C4-2B (cell line): ENCODE measurements around the gene NSMF.

Experiments used
- H3K27ac ChIP-seq: fragments of 450-650 bp; 2 replicates; pipeline ENCODE4 v1.5.1; 2017
- ZFX ChIP-seq: fragments of 450-650 bp; IDR thresholded peaks from 2 replicates; pipeline ENCODE4 v1.6.1; 2017
- TF ChIP-seq, protein P1 (sequence below): fragments of 450-650 bp; conservative IDR thresholded peaks from 2 replicates; pipeline ENCODE4 v1.5.1; 2017; ENCODE audit warnings: mild to moderate bottlenecking

The NSMF gene

DNA sequence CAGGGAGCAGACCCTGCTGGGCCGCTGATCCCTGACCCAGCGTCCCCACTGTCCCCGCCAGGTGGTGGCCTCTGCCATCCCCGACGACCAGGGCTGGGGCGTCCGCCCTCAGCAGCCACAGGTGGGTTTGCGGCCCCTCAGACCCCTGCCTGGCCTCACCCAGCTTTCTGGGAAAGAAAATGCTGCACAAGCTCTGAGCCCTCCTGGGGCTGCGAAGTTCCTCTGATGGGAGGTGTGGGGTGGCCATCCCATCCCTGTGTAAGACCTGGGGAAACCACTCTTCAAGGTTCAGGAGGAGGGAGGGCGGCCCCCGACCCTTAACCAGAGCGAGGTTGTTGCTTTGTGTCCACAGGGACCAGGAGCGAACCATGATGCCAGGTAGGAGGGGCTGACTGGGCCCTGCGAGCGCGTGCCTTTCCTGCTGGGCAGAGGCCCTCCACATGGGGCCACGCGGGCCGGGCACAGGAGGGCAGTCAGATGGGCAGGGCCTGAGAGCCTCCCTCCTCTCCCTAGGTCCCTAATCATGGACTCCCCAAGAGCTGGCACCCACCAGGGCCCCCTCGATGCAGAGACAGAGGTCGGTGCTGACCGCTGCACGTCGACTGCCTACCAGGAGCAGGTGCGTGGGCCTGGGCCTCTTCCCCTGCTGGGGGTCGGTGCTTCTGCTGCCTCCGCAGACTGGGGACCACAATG lies 28.3 kb downstream of the NSMF start:
- H3K27ac ChIP-seq = no peak overlapping the region
- TF ChIP-seq, protein P1, sequence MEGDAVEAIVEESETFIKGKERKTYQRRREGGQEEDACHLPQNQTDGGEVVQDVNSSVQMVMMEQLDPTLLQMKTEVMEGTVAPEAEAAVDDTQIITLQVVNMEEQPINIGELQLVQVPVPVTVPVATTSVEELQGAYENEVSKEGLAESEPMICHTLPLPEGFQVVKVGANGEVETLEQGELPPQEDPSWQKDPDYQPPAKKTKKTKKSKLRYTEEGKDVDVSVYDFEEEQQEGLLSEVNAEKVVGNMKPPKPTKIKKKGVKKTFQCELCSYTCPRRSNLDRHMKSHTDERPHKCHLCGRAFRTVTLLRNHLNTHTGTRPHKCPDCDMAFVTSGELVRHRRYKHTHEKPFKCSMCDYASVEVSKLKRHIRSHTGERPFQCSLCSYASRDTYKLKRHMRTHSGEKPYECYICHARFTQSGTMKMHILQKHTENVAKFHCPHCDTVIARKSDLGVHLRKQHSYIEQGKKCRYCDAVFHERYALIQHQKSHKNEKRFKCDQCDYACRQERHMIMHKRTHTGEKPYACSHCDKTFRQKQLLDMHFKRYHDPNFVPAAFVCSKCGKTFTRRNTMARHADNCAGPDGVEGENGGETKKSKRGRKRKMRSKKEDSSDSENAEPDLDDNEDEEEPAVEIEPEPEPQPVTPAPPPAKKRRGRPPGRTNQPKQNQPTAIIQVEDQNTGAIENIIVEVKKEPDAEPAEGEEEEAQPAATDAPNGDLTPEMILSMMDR = no peak
- no peak for TF ChIP-seq ZFX

DNA sequence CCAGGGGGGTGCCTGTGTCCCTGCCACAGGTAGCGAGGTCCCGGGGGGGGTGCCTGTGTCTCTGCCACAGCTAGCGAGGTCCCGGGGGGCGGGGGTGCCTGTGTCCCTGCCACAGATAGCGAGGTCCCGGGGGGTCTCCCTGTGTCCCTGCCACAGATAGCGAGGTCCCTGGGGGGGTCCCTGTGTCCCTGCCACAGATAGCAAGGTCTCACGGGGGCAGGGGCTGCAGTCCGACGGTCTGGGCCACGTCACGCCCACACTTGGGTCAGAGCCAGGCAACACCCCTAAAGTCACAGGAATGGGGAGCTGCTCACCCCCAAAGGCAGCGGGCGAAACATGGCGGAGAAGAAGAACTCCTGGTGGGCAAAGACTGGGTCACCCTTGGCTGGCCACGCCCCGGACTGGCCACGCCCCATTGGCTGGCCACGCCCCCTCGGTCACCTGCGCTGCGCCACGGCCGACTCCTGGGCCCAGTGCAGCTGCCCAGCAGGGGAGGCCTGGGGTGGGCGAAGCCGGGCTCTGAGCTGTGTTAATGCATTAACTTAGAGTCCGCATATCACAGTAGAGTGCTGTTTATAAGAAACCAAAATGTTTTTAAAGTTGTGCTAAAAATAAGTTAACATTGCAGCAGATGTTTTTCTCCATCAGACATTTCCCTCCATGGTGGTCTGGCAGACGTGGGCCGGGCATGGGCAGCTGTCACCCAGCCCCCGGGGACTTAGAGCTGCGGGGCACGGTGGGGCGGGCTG lies 29.0 kb downstream of the NSMF start:
- no peak overlapping the region for H3K27ac ChIP-seq
- TF ChIP-seq, protein P1 = no peak
- TF ChIP-seq ZFX = no peak

DNA sequence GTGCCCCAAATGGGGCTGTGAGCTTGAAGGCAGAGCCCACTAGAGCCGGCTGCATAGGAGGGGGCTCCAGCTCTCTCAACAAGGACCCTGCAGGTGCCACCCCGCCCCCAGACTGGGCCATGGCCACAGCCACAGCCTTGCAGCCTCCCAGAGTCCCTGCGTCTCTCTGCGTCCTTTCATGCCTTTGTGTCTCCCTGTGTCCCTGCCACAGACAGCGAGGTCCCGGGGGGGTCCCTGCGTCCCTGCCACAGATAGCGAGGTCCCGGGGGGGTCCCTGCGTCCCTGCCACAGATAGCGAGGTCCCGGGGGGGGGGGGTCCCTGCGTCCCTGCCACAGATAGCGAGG lies 29.6 kb downstream of the NSMF start:
- TF ChIP-seq, protein P1 = no peak
- no peak for TF ChIP-seq ZFX
- no peak overlapping the region for H3K27ac ChIP-seq

DNA sequence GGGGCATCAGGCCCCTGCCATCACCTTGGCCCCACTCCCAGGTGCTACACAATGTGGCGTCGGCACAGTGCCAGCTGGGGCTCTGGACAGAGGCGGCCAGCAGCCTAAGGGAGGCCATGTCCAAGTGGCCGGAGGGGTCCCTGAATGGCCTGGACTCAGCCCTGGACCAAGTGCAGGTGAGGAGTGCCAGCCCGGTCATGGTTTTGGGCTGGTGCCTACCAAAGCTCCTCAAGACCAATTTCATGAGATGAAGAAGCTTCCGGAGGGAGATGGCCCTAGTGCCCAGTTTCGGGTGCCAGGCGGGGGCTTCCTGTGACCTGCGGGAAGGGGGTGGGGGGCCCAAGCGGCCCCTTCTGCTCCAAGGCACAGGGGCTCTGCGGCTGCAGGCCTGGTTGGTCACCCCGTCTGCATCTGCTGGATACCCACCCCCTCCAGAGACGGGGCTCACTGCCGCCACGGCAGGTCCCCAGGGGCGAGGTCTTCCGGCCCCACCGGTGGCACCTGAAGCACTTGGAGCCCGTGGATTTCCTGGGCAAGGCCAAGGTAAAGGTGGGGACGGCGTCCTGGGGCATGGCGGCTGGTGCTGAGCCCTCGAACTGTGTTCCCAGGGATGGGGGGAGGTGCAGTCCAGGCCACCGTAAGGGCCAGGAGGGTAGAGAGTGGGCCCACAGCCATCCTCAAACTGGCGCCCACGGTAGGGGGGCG lies 30.1 kb downstream of the NSMF start:
- TF ChIP-seq, protein P1 = no peak
- no peak for TF ChIP-seq ZFX
- no peak overlapping the region for H3K27ac ChIP-seq

DNA sequence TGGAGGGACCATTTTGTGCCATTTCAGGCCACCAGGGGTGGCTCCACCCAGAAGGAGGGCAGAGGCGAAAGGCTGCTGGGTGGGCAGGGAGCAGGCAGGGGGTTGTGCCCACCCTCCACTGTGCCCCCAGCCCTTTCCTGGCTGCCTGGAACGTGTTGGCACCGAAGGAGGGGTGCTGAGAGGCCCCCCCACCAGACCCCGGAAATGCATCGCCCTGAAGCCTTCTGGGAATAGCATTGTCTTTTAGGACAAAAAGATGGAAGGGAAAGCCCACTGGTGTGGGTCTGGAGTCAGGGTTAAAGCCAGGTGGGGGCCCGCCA lies 30.9 kb downstream of the NSMF start:
- H3K27ac ChIP-seq = no peak overlapping the region
- TF ChIP-seq, protein P1 = no peak; the same call in 1 of the 2 replicates
- TF ChIP-seq ZFX = no peak

DNA sequence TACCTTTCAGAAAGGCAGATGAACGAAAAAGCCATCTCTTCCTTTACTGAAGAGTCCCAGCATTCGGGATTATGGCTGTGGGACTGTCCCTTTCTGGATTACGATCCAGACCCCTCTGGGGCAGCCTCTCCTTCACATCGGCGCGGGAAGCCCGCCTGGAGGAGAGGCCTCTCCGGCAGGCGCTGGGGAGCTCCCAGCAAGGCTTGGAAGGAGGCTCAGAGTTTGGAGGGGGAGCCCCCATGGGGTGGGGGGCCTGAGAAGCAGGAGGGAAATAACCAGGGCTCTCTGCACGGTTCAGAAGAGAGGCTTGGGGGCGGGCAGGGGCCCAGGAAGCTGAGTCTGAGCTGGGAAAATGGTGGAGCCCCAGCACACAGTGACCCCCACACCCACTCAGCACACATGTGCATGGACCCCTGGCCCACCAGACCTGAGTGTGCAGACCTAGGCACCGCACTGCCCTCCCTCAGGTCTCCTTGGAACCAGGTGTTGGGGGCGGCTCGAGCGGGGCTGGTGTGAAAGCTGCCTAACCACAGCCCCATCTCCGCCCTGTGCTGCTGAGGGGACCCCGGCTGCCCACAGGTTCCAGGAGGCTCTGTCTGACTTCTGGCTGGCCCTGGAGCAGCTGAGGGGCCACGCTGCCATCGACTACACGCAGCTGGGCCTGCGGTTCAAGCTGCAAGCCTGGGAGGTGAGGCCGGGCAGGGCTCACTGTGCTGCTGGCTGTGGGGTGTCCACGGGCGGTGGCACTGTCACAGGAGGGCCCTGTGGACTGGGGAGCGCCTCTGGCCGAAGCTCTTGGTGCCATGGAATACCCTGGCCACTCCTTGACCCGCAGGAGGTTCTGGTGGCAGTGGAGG lies 31.5 kb downstream of the NSMF start:
- H3K27ac ChIP-seq = no peak overlapping the region
- TF ChIP-seq ZFX = no peak
- TF ChIP-seq, protein P1 = no peak
